AG04449 (cell line): Measurements from ENCODE around the gene NOSIP.
A peak's percentile ranks its signal among the peaks of the same experiment; 100 is the strongest.

Source experiments
- CTCF ChIA-PET: fragments of 350-600 bp; formaldehyde crosslinking; extraction: SDS; loops from one replicate; lab custom pipeline; 2021; ENCODE audit warnings: antibody characterized with exemption; lab: Yijun Ruan, JAX
- POLR2A ChIA-PET: fragments of 400-600, 350-600 bp; formaldehyde crosslinking; extraction: SDS; loops from one replicate; lab custom pipeline; 2020; ENCODE audit warnings: antibody characterized with exemption, inconsistent platforms; lab: Yijun Ruan, JAX
- DNase-seq: peaks from one replicate; pipeline ENCODE4 v3.0.0-alpha.2; 2010; ENCODE audit warnings: low read depth, low spot score
- H3K4me3 ChIP-seq: 2 replicates; pipeline ENCODE4 v1.5.1; 2011; ENCODE audit warnings: low read depth, mild to moderate bottlenecking, control low read depth, low read length
- TF ChIP-seq, protein P1 (sequence below): IDR thresholded peaks from one replicate; pipeline ENCODE4 v1.5.1; 2011; ENCODE audit warnings: mild to moderate bottlenecking, moderate library complexity, low read length, control low read depth, inconsistent platforms; ENCODE audit not compliant: insufficient read depth; ENCODE audit errors: missing control alignments

The NOSIP gene

DNA sequence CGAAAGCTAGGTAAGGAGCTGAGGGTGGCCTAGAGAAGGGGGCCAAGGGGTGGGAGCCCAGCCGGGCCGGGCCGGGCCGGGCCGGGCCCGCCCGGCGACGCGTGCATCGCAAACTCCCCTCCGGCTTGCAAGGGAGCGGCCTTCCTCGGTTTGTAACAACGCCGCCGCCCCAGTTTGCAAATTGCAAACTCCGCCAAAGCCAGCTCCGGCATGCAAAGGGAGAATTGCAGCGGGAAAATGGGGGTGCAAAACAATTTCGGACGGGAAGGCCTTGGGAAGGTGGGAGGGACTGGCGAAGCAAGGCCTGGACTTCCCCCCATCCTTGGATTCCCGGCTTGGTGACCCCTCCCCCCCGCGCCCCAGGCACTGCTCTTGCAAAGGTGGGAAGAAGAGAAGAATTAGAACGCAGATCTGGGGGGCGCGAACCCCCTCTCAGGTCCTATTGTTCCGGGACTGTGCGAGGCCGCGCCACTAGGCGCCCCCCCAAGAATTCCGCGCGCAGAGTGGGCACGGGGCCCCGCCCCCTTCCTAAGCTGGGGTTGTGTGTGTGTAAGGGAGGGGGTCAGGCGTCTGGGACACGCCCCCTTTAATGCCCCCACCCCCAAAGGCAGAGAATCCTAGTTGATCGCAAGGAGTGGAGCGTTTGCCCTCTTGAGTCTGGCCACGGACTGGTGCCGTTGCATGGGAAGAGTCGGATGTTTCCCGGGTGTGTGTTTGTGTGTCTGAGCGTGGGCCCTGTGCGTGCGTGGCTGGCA, 11.6 kb upstream of the NOSIP start:
- DNase-seq: no peak
- ChIA-PET CTCF (interaction anchor here (1.1 kb wide), 1 partner anchor 89 kb away, joined by 3 read pairs; no protein-coding TSS in a partner anchor), POLR2A (interaction anchor here (1.0 to 1.1 kb wide), 2 partner anchors 11 to 48 kb away, joined by 5 to 6 read pairs; partner anchors contain the start of genes NOSIP, PRRG2 and RRAS)
- TF ChIP-seq, protein P1, sequence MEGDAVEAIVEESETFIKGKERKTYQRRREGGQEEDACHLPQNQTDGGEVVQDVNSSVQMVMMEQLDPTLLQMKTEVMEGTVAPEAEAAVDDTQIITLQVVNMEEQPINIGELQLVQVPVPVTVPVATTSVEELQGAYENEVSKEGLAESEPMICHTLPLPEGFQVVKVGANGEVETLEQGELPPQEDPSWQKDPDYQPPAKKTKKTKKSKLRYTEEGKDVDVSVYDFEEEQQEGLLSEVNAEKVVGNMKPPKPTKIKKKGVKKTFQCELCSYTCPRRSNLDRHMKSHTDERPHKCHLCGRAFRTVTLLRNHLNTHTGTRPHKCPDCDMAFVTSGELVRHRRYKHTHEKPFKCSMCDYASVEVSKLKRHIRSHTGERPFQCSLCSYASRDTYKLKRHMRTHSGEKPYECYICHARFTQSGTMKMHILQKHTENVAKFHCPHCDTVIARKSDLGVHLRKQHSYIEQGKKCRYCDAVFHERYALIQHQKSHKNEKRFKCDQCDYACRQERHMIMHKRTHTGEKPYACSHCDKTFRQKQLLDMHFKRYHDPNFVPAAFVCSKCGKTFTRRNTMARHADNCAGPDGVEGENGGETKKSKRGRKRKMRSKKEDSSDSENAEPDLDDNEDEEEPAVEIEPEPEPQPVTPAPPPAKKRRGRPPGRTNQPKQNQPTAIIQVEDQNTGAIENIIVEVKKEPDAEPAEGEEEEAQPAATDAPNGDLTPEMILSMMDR: no peak
- peak overlapping the region; percentile 85 for H3K4me3 ChIP-seq

DNA sequence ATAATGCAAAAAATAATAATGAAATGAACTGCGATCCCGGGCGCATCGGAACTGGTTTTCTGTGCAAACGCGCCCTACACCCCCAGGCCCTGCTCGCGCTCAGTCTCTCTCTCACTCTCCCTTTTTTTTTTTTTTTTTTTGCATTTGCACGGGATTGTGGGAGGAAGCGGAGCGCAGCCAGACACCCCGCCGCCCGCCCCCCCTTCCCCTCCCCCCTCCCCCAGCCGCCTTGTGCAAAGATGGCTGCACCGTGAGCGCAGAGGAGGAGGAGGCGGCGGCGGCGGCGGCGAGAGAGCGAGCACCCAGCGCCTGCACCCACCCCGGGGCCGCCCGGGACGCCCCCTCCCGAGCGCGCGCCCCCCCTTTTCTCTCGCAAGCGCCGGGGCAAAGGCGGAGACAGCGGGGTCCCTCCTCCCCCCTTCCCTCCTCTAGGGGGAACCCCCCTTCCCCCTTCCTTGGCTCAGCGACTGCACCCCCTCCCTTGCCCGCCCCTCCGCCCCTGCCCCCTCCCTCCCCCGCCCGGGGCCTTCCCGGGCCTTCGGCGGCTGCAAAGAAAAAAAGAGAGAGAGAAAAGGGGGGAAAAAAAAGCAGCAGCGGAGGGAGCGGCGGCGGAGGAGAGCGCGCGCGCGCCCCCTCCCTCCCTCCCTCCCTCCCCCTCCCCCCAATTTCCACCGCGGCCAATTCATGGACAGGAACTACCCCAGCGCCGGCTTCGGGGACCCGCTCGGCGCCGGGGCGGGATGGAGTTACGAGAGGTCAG, 10.8 kb upstream of the NOSIP start, which contains the start of gene PRR12:
TSS of gene PRR12 (plus strand) at position 212 of the 760 bp plus-strand sequence. CDS start at position 685, 473 bp downstream.
- H3K4me3 ChIP-seq: peak within 1 kb of the TSS; percentile 85
- ChIA-PET POLR2A (interaction anchor here (0.6 to 1.7 kb wide), 7 partner anchors 9 to 74 kb away, joined by 4 to 16 read pairs (median 6); partner anchors contain the start of genes BCL2L12, IRF3, NOSIP and PRRG2), CTCF (interaction anchor here (1.1 to 2.7 kb wide), 4 partner anchors 9 to 90 kb away, joined by 3 to 15 read pairs (median 4); partner anchors contain the start of gene SCAF1)
- DNase-seq: no peak
- TF ChIP-seq, protein P1: no peak

DNA sequence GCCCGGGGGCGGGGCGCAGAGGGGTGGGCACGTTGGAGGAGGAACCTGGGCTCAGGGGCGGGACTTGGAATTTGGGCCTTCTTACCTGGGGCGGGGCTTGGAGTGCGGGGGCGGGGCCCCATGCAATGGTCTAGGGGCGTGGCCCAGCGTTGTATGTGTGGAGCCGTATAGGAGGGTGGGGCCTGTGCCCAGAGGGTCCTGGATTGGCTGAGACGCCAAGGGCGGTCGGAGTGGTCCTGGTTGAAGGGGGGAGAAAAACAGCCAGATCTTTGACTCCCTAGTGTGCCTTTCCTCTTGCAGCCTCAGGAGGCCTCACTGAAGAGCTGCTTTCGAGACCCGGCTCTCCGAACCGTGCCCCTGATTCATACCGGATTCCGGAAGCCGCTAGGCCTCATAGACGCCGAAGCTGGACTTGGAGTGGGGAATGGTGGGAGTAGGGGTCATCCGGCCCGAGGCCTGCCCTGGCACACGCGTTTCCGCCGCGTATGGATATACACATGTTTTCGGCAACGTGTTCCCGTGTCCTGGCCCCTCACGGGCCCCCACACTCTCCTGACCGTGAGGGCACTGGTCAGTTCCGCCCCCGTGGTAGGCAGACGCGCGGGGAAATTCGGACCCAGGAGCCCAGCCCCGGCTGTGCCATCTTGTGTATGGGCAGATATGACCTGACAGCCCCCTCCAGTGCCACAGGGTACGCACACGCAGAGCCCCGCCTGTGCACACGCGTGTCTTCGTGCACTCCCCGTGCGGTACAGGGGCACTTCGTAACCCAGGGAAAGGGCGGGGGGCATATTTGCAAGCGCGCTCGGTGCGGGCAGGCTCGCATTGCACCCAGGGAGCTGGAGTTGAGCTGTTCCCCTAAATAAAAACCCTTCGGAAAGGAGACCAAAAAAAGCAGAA, 10.0 kb upstream of the NOSIP start:
- peak overlapping the region; percentile 85 for H3K4me3 ChIP-seq
- CTCF ChIA-PET: interaction anchor here (1.2 to 2.7 kb wide), 3 partner anchors 9 to 52 kb away, joined by 3 to 15 read pairs (median 6); partner anchors contain the start of gene SCAF1
- POLR2A ChIA-PET: interaction anchor here (0.6 to 1.7 kb wide), 10 partner anchors 8 to 87 kb away, joined by 3 to 16 read pairs (median 4); partner anchors contain the start of genes BCL2L12, IRF3, NOSIP and PRMT1
- TF ChIP-seq, protein P1: no peak
- peak; percentile 67 for DNase-seq

DNA sequence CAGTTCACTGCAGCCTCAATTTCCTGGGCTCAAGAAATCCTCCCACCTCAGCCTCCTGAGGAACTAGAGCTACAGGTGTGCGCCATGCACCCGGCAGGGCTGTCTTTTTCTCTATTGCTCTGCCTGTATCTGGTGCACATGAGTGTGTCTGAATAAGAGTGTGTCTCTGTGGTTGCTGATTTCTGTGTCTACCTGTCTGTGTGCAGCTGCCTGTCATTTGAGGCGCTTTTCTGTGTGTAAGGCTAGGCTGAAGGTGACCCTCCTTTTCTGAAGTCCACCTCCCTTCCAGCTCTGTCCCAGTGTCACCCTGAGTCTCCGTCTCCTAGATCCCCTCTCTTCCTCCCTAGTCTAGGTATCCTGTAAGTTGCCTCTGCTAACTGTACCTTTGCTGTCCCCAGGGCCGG, 9.1 kb upstream of the NOSIP start:
- no peak for DNase-seq
- ChIA-PET CTCF (interaction anchor here (2.7 kb wide), 1 partner anchor 19 kb away, joined by 15 read pairs; no protein-coding TSS in a partner anchor), POLR2A (interaction anchor here (0.6 to 1.7 kb wide), 8 partner anchors 9 to 87 kb away, joined by 4 to 16 read pairs (median 6); partner anchors contain the start of genes BCL2L12, IRF3, NOSIP and PRMT1)
- H3K4me3 ChIP-seq: no peak overlapping the region
- TF ChIP-seq, protein P1: no peak

DNA sequence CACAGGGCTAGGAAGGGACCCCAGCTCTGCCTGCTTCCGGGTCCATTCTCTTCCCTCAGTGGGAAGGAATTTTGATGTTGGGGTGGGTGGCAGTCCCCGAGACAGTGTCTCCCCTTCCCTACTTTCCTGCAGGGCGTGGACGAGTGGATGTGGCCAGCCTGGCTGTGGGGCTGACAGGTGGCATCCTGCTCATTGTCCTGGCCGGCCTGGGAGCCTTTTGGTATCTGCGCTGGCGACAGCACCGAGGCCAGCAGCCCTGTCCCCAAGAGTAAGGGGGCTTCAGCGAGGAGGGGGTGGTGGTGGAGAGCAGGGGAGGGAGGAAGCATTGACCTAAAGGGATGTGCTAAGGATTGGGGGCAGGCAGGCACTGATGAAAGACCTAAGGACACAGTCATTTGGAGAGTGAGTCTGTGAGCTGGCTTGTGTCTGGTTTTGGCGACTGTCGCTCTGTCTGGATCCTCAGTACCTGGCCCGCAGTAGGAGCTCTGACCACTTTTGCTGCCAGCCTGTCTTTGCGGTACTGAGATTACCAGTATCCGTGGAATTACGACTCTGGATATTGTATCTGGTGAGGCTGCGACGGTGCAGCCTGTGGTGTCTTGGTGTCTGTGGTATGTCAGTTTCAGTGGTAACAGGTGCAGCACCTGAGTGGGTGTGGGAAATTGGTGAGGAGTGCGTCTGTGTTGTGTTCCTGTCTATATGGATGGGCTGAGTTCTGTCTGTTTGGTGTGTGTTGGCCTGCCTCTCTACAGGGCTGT, 8.2 kb upstream of the NOSIP start:
- TF ChIP-seq, protein P1: no peak
- DNase-seq: no peak
- POLR2A ChIA-PET: interaction anchor here (0.9 kb wide), 1 partner anchor 8 kb away, joined by 4 read pairs; the partner anchor contains the start of genes NOSIP and PRRG2
- CTCF ChIA-PET: interaction anchor here (1.2 to 2.7 kb wide), 2 partner anchors 18 kb away, joined by 5 to 15 read pairs; no protein-coding TSS in a partner anchor
- no peak overlapping the region for H3K4me3 ChIP-seq
